ENCODE measurements around the gene FHOD3.

DNA sequence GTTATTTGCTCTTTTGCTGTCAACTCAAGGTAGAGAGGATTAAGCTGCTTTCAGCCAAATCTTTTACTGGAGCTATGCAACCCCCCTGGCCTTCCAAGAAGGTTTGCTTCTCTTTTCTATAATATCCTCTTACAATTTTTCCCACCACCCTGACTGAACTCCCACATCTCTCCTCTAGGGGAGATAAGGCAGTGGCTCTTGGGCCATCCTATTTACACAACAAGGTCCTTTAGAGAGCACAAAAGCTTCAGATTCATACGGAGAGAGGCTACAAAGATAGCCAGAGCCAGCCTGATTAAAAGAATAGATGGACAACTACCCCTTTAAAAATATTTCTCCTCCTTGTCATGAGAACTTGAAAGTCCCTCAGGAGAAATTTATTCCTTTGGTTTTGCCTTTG is 435.6 kb downstream of the FHOD3 start:
- TF ChIP-seq GATA3 (IDR thresholded peaks at IDR 0.05; ENCODE audit: low read depth, low read length): no peak
- no peak for TF ChIP-seq GATA2 (IDR thresholded peaks at IDR 0.05; ENCODE audit: low read depth, low read length)

Measured in SH-SY5Y (cell line).